Kidney (tissue), 14 donors: ENCODE data around the gene STAG1. TPM values are rescaled to one million over a fixed set of nuclear protein-coding genes. Genes with fewer than 3 reads are reported as not detected.
"Not testable (repeated sequence)": the region's sequence is repeated elsewhere in the genome, so short reads cannot be mapped to it uniquely, and the experiment has no call there.

Experiments
- DNase-seq, 5 donors: peaks; one replicate each; pipeline ENCODE4 v3.0.0-alpha.2; 2013 to 2020
- FAIRE-seq: peaks from 2 replicates; lab custom pipeline; 2012; peaks lifted over from hg19 to GRCh38; lab: Jason Lieb, UNC
- H3K27ac ChIP-seq, 2 donors: one replicate each; pipeline ENCODE4 v1.7.0; 2013; ENCODE audit warnings: low read depth in 2 of 2, low read length in 2 of 2, inconsistent platforms in 1 of 2
- H3K27me3 ChIP-seq: one replicate; pipeline ENCODE4 v1.7.1; 2013; ENCODE audit warnings: low read length, inconsistent platforms; ENCODE audit not compliant: control insufficient read depth, insufficient read depth
- H3K36me3 ChIP-seq, 3 donors: one replicate each; pipeline versions ENCODE4 v1.7.0 to v1.7.1; 2013; ENCODE audit warnings: low read length in 3 of 3, control low read depth in 1 of 3, inconsistent platforms in 1 of 3; ENCODE audit not compliant: insufficient read depth in 3 of 3, control insufficient read depth in 2 of 3
- H3K4me1 ChIP-seq, 3 donors: one replicate each; pipeline versions ENCODE4 v1.7.0 to v1.7.1; 2013; ENCODE audit warnings: low read length in 3 of 3, inconsistent platforms in 1 of 3, low read depth in 1 of 3; ENCODE audit not compliant: control insufficient read depth in 2 of 3, insufficient read depth in 2 of 3
- H3K4me3 ChIP-seq, 3 donors: one replicate each; pipeline versions ENCODE4 v1.7.0 to v1.8.1; 2013; ENCODE audit warnings: low read length in 3 of 3, control low read depth in 1 of 3, inconsistent platforms in 1 of 3
- H3K9ac ChIP-seq, 3 donors: one replicate each; pipeline versions ENCODE4 v1.7.0 to v1.7.1; 2013; ENCODE audit warnings: low read length in 3 of 3, control low read depth in 1 of 3, inconsistent platforms in 1 of 3
- H3K9me3 ChIP-seq, 3 donors: one replicate each; pipeline versions ENCODE4 v1.7.0 to v1.7.1; 2013; ENCODE audit warnings: low read length in 3 of 3, control low read depth in 1 of 3, inconsistent platforms in 1 of 3; ENCODE audit not compliant: control insufficient read depth in 2 of 3, insufficient read depth in 1 of 3
- CTCF ChIP-seq: IDR thresholded peaks from 3 replicates; pipeline ENCODE4 v1.5.1; 2012; ENCODE audit warnings: mild to moderate bottlenecking, moderate library complexity, borderline replicate concordance; ENCODE audit not compliant: insufficient read depth; ENCODE audit errors: extremely low read depth
- intact Hi-C: fragments of 100-400 bp; cut with DNase I; formaldehyde crosslinking; loops from one replicate; pipeline ENCODE4 v1.11.1; 2022
- polyA plus RNA-seq: library from polyadenylated mRNA; stranded (reverse); fragments of 350-450 nt; fragmentation: Illumina TruSeq; extraction: RNeasy Lipid Tissue Mini Kit (QIAGEN cat#74804); gene quantifications from one replicate; pipeline ENCODE4 v1.2.3, GENCODE V29; 2014; ENCODE audit warnings: low read depth, low replicate concordance; ENCODE audit not compliant: insufficient read depth
- total RNA-seq: library from RNA; stranded (reverse); fragmentation: NEBNext Ultra II Directional; extraction: Animal tissue kit (Norgen Biotek cat#: 25700); gene quantifications from one replicate; pipeline ENCODE4 v1.2.1, GENCODE V29; 2021
- donor health status: control.
- donor health status: control.
- donor health status: control.
- donor health status: control.
- donor health status: control.
- donor health status: DM: yes; HTN: yes; CAD: no.
- donor health status: Normal renal cell carcinoma (clear cell type).

Gene STAG1
- total and polyA plus RNA-seq, 2 donors from 2014 or later, result 7.8 to 49.9 TPM

- H3K4me3 ChIP-seq, result no peak overlapping the region
- FAIRE-seq, result no peak
- H3K9me3 ChIP-seq, result no peaks in the 10 kb centered on the region
- no peak overlapping the region for H3K27ac ChIP-seq
- no peaks in the 10 kb centered on the region for H3K27me3 ChIP-seq
- no peak for TF ChIP-seq CTCF
- no peaks in the 10 kb centered on the region for H3K4me1 ChIP-seq
- no peak for DNase-seq
- H3K9ac ChIP-seq, result no peak overlapping the region
- intact Hi-C loops, result no loop called here
- H3K36me3 ChIP-seq, result no peaks in the 10 kb centered on the region
These were observed 108.0 kb downstream of the STAG1 start for GRCh38 chr3:136644212-136644611.

DNA sequence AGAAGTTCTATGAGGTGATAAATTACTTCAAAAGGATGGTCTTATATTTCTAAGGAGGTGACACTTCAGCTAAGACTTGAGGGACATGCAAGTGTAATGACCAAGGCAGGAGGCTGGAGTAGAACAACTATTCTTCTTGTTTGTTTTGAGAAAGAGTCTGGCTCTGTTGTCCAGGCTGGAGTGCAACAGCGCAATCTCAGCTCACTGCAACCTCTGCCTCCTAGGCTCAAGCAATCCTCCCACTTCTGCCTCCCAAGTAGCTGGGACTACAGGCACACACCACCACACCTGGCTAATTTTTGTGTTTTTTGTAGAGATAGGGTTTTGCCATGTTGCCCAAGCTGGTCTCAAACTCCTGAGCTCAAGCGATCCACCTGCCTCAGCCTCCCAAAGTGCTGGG lies 108.8 kb downstream of the STAG1 start:
- H3K4me1 ChIP-seq, H3K36me3 ChIP-seq, DNase-seq, H3K9ac ChIP-seq, H3K4me3 ChIP-seq, intact Hi-C loops, H3K9me3 ChIP-seq, H3K27ac ChIP-seq, H3K27me3 ChIP-seq, FAIRE-seq: not testable (repeated sequence)

GRCh38 chr3:136642711-136643110 lies 109.5 kb downstream of the STAG1 start:
- no peak for FAIRE-seq

DNA sequence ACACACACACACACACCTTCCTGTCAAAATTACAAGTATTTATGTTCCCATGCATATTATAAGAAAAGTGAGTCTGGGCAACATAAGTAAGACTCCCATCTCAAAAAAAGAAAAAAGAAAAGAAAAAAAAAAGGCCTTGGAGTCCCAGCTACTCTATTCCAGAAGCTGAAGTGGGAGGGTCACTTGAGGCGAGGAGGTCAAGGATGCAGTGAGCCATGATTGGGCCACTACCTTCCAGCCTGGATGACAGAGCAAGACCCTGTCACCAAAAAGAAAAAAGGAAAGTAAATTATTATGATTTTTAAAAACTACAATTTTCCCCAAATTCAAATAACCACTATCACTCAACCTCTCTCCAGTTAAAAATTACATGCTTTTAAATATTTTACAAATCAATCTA lies 113.1 kb downstream of the STAG1 start:
- no peak overlapping the region for H3K27ac ChIP-seq
- no peaks in the 10 kb centered on the region for H3K4me1 ChIP-seq
- no peak for TF ChIP-seq CTCF
- H3K9me3 ChIP-seq, result no peaks in the 10 kb centered on the region
- H3K9ac ChIP-seq, result no peak overlapping the region
- H3K36me3 ChIP-seq, result no peaks in the 10 kb centered on the region
- H3K4me3 ChIP-seq, result no peak overlapping the region
- H3K27me3 ChIP-seq, result no peaks in the 10 kb centered on the region
- intact Hi-C loops, result no loop called here
- DNase-seq (peak in 1 of 5 donors; percentile 34), FAIRE-seq (no peak)

More at GRCh38 chr3:136642711-136643110, 109.5 kb downstream of the STAG1 start:
- Histone ChIP-seq H3K27ac (no peak overlapping the region), H3K9me3 (no peaks in the 10 kb centered on the region), H3K36me3 (no peaks in the 10 kb centered on the region), H3K9ac (no peak overlapping the region), H3K27me3 (no peaks in the 10 kb centered on the region), H3K4me3 (no peak overlapping the region), H3K4me1 (no peaks in the 10 kb centered on the region)
- intact Hi-C loops, result no loop called here
- DNase-seq, result no peak
- no peak for TF ChIP-seq CTCF
